Breast epithelium (tissue), 4 donors: Measurements from ENCODE around the gene ITGA5. TPM values are rescaled to one million over a fixed set of nuclear protein-coding genes. Genes with fewer than 3 reads are reported as not detected.

ENCODE experiments used
- DNase-seq, 2 donors: peaks; one replicate each; pipeline ENCODE4 v3.0.0-alpha.2; 2019; ENCODE audit warnings: low spot score in 2 of 2
- H3K27ac ChIP-seq, 2 donors: fragments of 200-600 bp; sonication (generic) in 1 of 2; one replicate each; pipeline ENCODE4 v1.5.1; 2016 to 2019; ENCODE audit warnings: mild to moderate bottlenecking in 1 of 2
- H3K27me3 ChIP-seq, 2 donors: fragments of 200-600 bp; sonication (generic) in 1 of 2; one replicate each; pipeline versions ENCODE4 v1.5.1 to v1.6.0; 2017 to 2019; ENCODE audit warnings: control low read depth in 1 of 2, mild to moderate bottlenecking in 1 of 2
- H3K36me3 ChIP-seq: fragments of 200-600 bp; one replicate; pipeline ENCODE4 v1.5.1; 2019
- H3K4me1 ChIP-seq, 2 donors: fragments of 200-600 bp; sonication (generic); one replicate each; pipeline ENCODE4 v1.5.1; 2016 to 2019; ENCODE audit warnings: control low read depth in 1 of 2
- H3K4me3 ChIP-seq, 3 donors: fragments of 200-600 bp; sonication (generic); 1 replicate in 2 of 3; 2 replicates in 1 of 3; pipeline ENCODE4 v1.5.1; 2016 to 2019; ENCODE audit warnings: mild to moderate bottlenecking in 3 of 3, moderate library complexity in 2 of 3
- H3K9me3 ChIP-seq, 2 donors: fragments of 200-600 bp; sonication (generic) in 1 of 2; one replicate each; pipeline ENCODE4 v1.5.1; 2016 to 2019; ENCODE audit warnings: control low read depth in 1 of 2
- CTCF ChIP-seq, 3 donors: fragments of 450-650 bp; IDR thresholded peaks; one replicate each; pipeline ENCODE4 v1.5.1; 2016 to 2017; ENCODE audit warnings: antibody characterized with exemption in 3 of 3, mild to moderate bottlenecking in 3 of 3, moderate library complexity in 3 of 3
- POLR2A ChIP-seq: fragments of 450-650 bp; IDR thresholded peaks from one replicate; pipeline ENCODE4 v1.6.1; 2016; ENCODE audit warnings: antibody characterized with exemption, mild to moderate bottlenecking, moderate library complexity
- POLR2AphosphoS5 ChIP-seq, 3 donors: sonication (generic); formaldehyde crosslinking; IDR thresholded peaks; one replicate each; pipeline ENCODE4 v1.6.1; 2017; ENCODE audit warnings: antibody characterized with exemption in 3 of 3
- intact Hi-C: fragments of 100-400 bp; cut with DNase I; formaldehyde crosslinking; loops from one replicate; pipeline ENCODE4 v1.15.1; 2023; ENCODE audit warnings: low total_unique reads
- total RNA-seq, 3 donors: library from RNA; depleted of rRNA; stranded (reverse); fragments of >200 nt; gene quantifications; one replicate each; pipeline ENCODE4 v1.1.0, GENCODE V29; 2016

The ITGA5 gene
- total RNA-seq, 3 donors from 2014 or later, result 30.4 to 135 (median 81.9) TPM

DNA sequence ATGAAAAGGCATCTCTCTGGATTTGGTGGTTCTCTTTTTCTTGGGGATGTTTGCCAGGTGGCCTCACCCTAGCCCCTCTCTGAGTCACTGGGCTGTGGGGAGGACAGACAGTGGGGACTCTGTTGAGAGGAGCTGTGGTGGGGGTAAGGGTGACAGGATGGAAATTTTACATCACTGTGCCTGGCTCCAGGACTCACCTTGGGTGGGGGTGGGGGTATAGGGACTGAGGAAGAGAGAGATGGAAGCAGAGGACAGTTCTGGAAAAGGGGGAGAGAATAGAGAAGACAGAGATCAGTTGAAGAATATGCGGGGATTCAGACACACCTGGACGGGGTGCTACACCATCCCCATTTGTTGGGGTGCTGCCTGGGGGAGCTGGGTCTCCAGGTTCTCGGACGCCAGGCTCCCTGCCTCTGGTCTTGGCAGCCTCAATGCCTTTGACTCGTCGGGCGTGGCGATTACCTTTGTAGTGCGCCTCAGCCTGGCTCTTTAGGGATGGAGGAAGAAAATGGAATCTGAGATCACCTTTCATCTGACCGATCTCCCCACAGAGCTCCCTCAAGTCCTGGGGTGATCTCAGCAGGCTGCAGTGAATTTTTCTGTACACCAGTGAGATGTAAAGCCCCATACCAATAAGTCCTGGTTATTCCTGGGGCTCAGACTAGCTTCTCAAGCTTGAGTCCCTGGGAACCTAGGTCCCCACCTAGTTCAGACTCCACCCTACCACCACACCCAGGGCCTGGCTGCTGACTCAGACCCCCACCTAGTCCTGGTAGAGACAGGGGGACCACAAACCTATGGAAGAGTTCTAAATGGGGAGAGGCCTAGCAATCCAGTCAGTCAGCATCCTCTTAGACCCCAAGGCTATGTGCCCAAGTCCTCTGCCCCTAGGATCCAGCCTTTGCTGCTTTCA is 45.2 kb downstream of the ITGA5 start:
- H3K36me3 ChIP-seq, result no peaks in the 10 kb centered on the region
- no peak overlapping the region for H3K4me3 ChIP-seq
- intact Hi-C loops, result no loop called here
- TF ChIP-seq CTCF (IDR thresholded peaks at IDR 0.05) (no peak), POLR2AphosphoS5 (IDR thresholded peaks at IDR 0.05) (no peak), POLR2A (no peak)
- H3K27me3 ChIP-seq, result no peaks in the 10 kb centered on the region
- H3K27ac ChIP-seq, result peak overlapping the region; percentile 36 to 81
- H3K9me3 ChIP-seq, result no peaks in the 10 kb centered on the region
- H3K4me1 ChIP-seq, result peaks cover 0 to 8% of the 10 kb centered on the region in 2 donors
- no peak for DNase-seq

- intact Hi-C loops, result no loop called here
- Histone ChIP-seq H3K27me3 (no peaks in the 10 kb centered on the region), H3K27ac (peak overlapping the region; percentile 71 to 77), H3K4me1 (peaks cover 0 to 8% of the 10 kb centered on the region in 2 donors), H3K4me3 (no peak overlapping the region), H3K9me3 (no peaks in the 10 kb centered on the region), H3K36me3 (no peaks in the 10 kb centered on the region)
- no peak for DNase-seq
- TF ChIP-seq POLR2A, result no peak
- TF ChIP-seq POLR2AphosphoS5 (IDR thresholded peaks at IDR 0.05), result no peak
- TF ChIP-seq CTCF (IDR thresholded peaks at IDR 0.05), result no peak
Measured at GRCh38 chr12:54372113-54372806, 46.8 kb downstream of the ITGA5 start.

- intact Hi-C loops, result no loop called here
- no peak for TF ChIP-seq POLR2AphosphoS5 (IDR thresholded peaks at IDR 0.05)
- no peak for TF ChIP-seq POLR2A
- no peak for TF ChIP-seq CTCF (IDR thresholded peaks at IDR 0.05)
- Histone ChIP-seq H3K27ac (peak overlapping the region; percentile 71 to 77), H3K9me3 (no peaks in the 10 kb centered on the region), H3K36me3 (no peaks in the 10 kb centered on the region), H3K27me3 (no peaks in the 10 kb centered on the region), H3K4me3 (no peak overlapping the region), H3K4me1 (peaks cover 0 to 8% of the 10 kb centered on the region in 2 donors)
- DNase-seq, result no peak
Measured at GRCh38 chr12:54371328-54372112, 47.5 kb downstream of the ITGA5 start.

DNA sequence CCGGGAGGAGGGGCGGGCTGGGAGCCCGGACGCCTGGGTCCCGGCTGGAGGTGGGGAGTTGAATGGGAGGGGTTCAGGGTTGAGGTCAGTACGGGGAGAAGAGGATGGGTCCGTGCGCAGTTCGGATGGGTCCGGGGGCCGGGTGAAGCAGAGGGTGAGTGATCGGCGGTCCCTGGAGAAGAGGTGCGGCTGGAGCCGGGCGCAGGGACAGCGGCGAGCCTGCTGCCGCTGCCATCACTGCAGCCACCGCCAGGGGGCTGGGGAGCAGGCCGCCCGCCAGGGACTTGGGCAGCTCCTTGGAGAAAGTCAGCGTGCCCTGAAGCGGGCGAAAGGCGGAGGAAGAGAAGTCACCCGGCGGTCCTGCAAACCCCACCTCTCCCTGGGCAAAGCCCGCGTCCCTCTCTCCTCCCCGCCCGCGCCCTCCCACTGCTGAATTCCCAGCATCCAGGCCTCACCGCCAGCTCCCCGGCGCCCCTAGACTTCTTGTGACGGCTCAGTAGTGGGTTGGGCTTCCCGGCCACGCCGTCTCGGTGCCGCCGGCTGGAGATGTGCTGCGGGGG is 48.8 kb downstream of the ITGA5 start:
- H3K4me1 ChIP-seq, result peaks cover 0 to 8% of the 10 kb centered on the region in 2 donors
- TF ChIP-seq POLR2AphosphoS5 (IDR thresholded peaks at IDR 0.05) (peak in 2 of 3 donors; percentile 26 to 27), CTCF (IDR thresholded peaks at IDR 0.05) (peak; percentile 87 to 95 (median 95)), POLR2A (no peak)
- no peaks in the 10 kb centered on the region for H3K27me3 ChIP-seq
- intact Hi-C loops, result no loop called here
- DNase-seq, result peak; percentile 65 to 79
- H3K36me3 ChIP-seq, result no peaks in the 10 kb centered on the region
- H3K27ac ChIP-seq, result peak overlapping the region; percentile 71 to 77
- no peaks in the 10 kb centered on the region for H3K9me3 ChIP-seq
- H3K4me3 ChIP-seq, result peak overlapping the region; percentile 37 to 55 (median 44)
